Ishikawa (cell line): ENCODE measurements around the gene GRIN1.

Experiments
- CREB1 ChIP-seq: IDR thresholded peaks from 2 replicates; pipeline ENCODE4 v1.6.1; 2012; ENCODE audit warnings: low read depth
- EGR1 ChIP-seq: IDR thresholded peaks from 2 replicates; pipeline ENCODE4 v1.6.1; 2012
- EP300 ChIP-seq: IDR thresholded peaks from 2 replicates; pipeline ENCODE4 v1.6.1; 2012; ENCODE audit warnings: borderline replicate concordance
- FOXM1 ChIP-seq: IDR thresholded peaks from 2 replicates; pipeline ENCODE4 v1.6.1; 2012; ENCODE audit warnings: low read depth, borderline replicate concordance
- MAX ChIP-seq: IDR thresholded peaks from 2 replicates; pipeline ENCODE4 v1.6.1; 2012
- NFIC ChIP-seq: IDR thresholded peaks from 2 replicates; pipeline ENCODE4 v1.6.1; 2012
- REST ChIP-seq: IDR thresholded peaks from 2 replicates; pipeline ENCODE4 v1.6.1; 2012; ENCODE audit warnings: low read depth, mild to moderate bottlenecking
- TAF1 ChIP-seq: IDR thresholded peaks from 2 replicates; pipeline ENCODE4 v1.6.1; 2012; ENCODE audit warnings: low read depth, mild to moderate bottlenecking
- TEAD4 ChIP-seq: IDR thresholded peaks from 2 replicates; pipeline ENCODE4 v1.6.1; 2012
- YY1 ChIP-seq: IDR thresholded peaks from 2 replicates; pipeline ENCODE4 v1.6.1; 2012; ENCODE audit warnings: low read depth
- ZBTB7A ChIP-seq: IDR thresholded peaks from 2 replicates; pipeline ENCODE4 v1.6.1; 2012; ENCODE audit warnings: low read depth

GRCh38 chr9:137113385-137114159, 25.4 kb upstream of the GRIN1 start:
- TF ChIP-seq TAF1 (no peak), NFIC (no peak), CREB1 (no peak), EP300 (no peak), REST (no peak), MAX (no peak), TEAD4 (no peak), ZBTB7A (no peak), YY1 (no peak), EGR1 (no peak), FOXM1 (no peak)
